Naive B cell (primary cell): ENCODE data around the gene PRPF8. TPM values are rescaled to one million over a fixed set of nuclear protein-coding genes. Genes with fewer than 3 reads are reported as not detected.
"Not testable (repeated sequence)": the region's sequence is repeated elsewhere in the genome, so short reads cannot be mapped to it uniquely, and the experiment has no call there.

Experiments used
- ATAC-seq, 2 donors: fragments of 150-1000 bp; cut with Tn5 transposase; 2 replicates each; pipeline ENCODE4 v1.10.0; 2021; ENCODE audit warnings: low read depth in 2 of 2, mild to moderate bottlenecking in 2 of 2, moderate library complexity in 2 of 2
- DNase-seq: peaks from one replicate; pipeline ENCODE4 v3.0.0; 2022
- H3K27ac Mint-ChIP-seq, 6 donors: one replicate each; pipeline ENCODE4 v1.8.0; 2020 to 2022; ENCODE audit warnings: mild to moderate bottlenecking in 6 of 6, mixed read lengths in 6 of 6, moderate library complexity in 5 of 6, inconsistent platforms in 2 of 6
- H3K27me3 Mint-ChIP-seq, 3 donors: one replicate each; pipeline ENCODE4 v1.8.0; 2021 to 2022; ENCODE audit warnings: mixed read lengths in 3 of 3, mild to moderate bottlenecking in 1 of 3
- H3K36me3 Mint-ChIP-seq, 2 donors: one replicate each; pipeline ENCODE4 v1.8.0; 2020 to 2022; ENCODE audit warnings: mixed read lengths in 2 of 2, inconsistent platforms in 1 of 2, mild to moderate bottlenecking in 1 of 2
- H3K4me1 Mint-ChIP-seq, 3 donors: one replicate each; pipeline ENCODE4 v1.8.0; 2020 to 2022; ENCODE audit warnings: mixed read lengths in 3 of 3, inconsistent platforms in 1 of 3, mild to moderate bottlenecking in 1 of 3, moderate library complexity in 1 of 3
- H3K4me3 Mint-ChIP-seq, 8 donors: one replicate each; pipeline ENCODE4 v1.8.0; 2020 to 2022; ENCODE audit warnings: mild to moderate bottlenecking in 8 of 8, mixed read lengths in 8 of 8, moderate library complexity in 8 of 8, inconsistent platforms in 2 of 8
- H3K9me3 Mint-ChIP-seq, 7 donors: one replicate each; pipeline ENCODE4 v1.8.0; 2020 to 2022; ENCODE audit warnings: mixed read lengths in 7 of 7, mild to moderate bottlenecking in 5 of 7, inconsistent platforms in 2 of 7, moderate library complexity in 1 of 7
- polyA plus RNA-seq, 6 donors: library from polyadenylated mRNA; unstranded; fragments of 300-500 nt; fragmentation: Illumina TruSeq; gene quantifications; one replicate each; pipeline ENCODE4 v1.2.3, GENCODE V29; 2021; ENCODE audit warnings: low read depth in 6 of 6

The PRPF8 gene
- polyA plus RNA-seq, 6 donors from 2014 or later, result 54.2 to 184 (median 139) TPM

GRCh38 chr17:1652794-1653193, 31.9 kb downstream of the PRPF8 start:
- not testable (repeated sequence) for H3K27ac Mint-ChIP-seq
- peak overlapping the region in 1 of 8 donors; percentile 12 for H3K4me3 Mint-ChIP-seq

GRCh38 chr17:1651559-1651844, 33.2 kb downstream of the PRPF8 start:
- peak overlapping the region in 1 of 8 donors; percentile 52 for H3K4me3 Mint-ChIP-seq
- peaks cover 10 to 22% of the 10 kb centered on the region in 2 donors for H3K36me3 Mint-ChIP-seq

More at GRCh38 chr17:1652794-1653193, 31.9 kb downstream of the PRPF8 start:
- not testable (repeated sequence) for H3K27me3 Mint-ChIP-seq, ATAC-seq, H3K9me3 Mint-ChIP-seq, DNase-seq
- peaks cover 4 to 18% (median 5%) of the 10 kb centered on the region in 3 donors for H3K4me1 Mint-ChIP-seq
- H3K36me3 Mint-ChIP-seq, result peaks cover 18 to 32% of the 10 kb centered on the region in 2 donors

GRCh38 chr17:1650731-1651558, 33.7 kb downstream of the PRPF8 start:
- Mint-ChIP-seq H3K4me1 (peaks cover 13 to 25% (median 13%) of the 10 kb centered on the region in 3 donors), H3K27me3 (no peaks in the 10 kb centered on the region), H3K4me3 (peak overlapping the region in 4 of 8 donors; percentile 25 to 70 (median 41)), H3K9me3 (no peaks in the 10 kb centered on the region), H3K27ac (peak overlapping the region in 1 of 6 donors; percentile 78), H3K36me3 (peaks cover 6 to 16% of the 10 kb centered on the region in 2 donors)
- DNase-seq (no peak), ATAC-seq (no peak)

More at GRCh38 chr17:1651559-1651844, 33.2 kb downstream of the PRPF8 start:
- Mint-ChIP-seq H3K27ac (peak overlapping the region in 1 of 6 donors; percentile 42), H3K27me3 (no peaks in the 10 kb centered on the region), H3K9me3 (no peaks in the 10 kb centered on the region), H3K4me1 (peaks cover 8 to 22% (median 11%) of the 10 kb centered on the region in 3 donors)
- no peak for ATAC-seq
- no peak for DNase-seq

- ATAC-seq, result no peak
- peaks cover 6 to 16% of the 10 kb centered on the region in 2 donors for H3K36me3 Mint-ChIP-seq
Measured at GRCh38 chr17:1649844-1650501, 34.7 kb downstream of the PRPF8 start, which contains the start of gene RILP. Gene RILP (minus strand): TSS chr17:1649866. CDS start chr17:1649804, 62 bp downstream.

GRCh38 chr17:1648963-1649843, 35.5 kb downstream of the PRPF8 start:
- H3K36me3 Mint-ChIP-seq, result peaks cover 6 to 14% of the 10 kb centered on the region in 2 donors

More at GRCh38 chr17:1649844-1650501, 34.7 kb downstream of the PRPF8 start, which contains the start of gene RILP:
- Mint-ChIP-seq H3K4me1 (peaks cover 22 to 34% (median 22%) of the 10 kb centered on the region in 3 donors), H3K9me3 (no peaks in the 10 kb centered on the region), H3K27me3 (no peaks in the 10 kb centered on the region), H3K27ac (peak within 1 kb of the TSS in 5 of 6 donors; percentile 39 to 87 (median 78)), H3K4me3 (peak within 1 kb of the TSS in 7 of 8 donors; percentile 66 to 86 (median 81))
- no peak for DNase-seq

GRCh38 chr17:1648173-1648962, 36.3 kb downstream of the PRPF8 start:
- Mint-ChIP-seq H3K36me3 (peaks cover 0 to 5% of the 10 kb centered on the region in 2 donors), H3K4me1 (peaks cover 32 to 46% (median 33%) of the 10 kb centered on the region in 3 donors), H3K4me3 (peak overlapping the region; percentile 69 to 86 (median 78)), H3K9me3 (no peaks in the 10 kb centered on the region), H3K27ac (peak overlapping the region in 4 of 6 donors; percentile 39 to 87 (median 61)), H3K27me3 (no peaks in the 10 kb centered on the region)
- ATAC-seq, result peak; percentile 2
- DNase-seq, result no peak

More at GRCh38 chr17:1648963-1649843, 35.5 kb downstream of the PRPF8 start:
- peak overlapping the region in 7 of 8 donors; percentile 66 to 86 (median 81) for H3K4me3 Mint-ChIP-seq
- DNase-seq (peak; percentile 91), ATAC-seq (peak; percentile 76 to 79)
- no peaks in the 10 kb centered on the region for H3K27me3 Mint-ChIP-seq
- no peaks in the 10 kb centered on the region for H3K9me3 Mint-ChIP-seq
- peak overlapping the region in 3 of 6 donors; percentile 39 to 87 (median 70) for H3K27ac Mint-ChIP-seq
- peaks cover 29 to 42% (median 29%) of the 10 kb centered on the region in 3 donors for H3K4me1 Mint-ChIP-seq

GRCh38 chr17:1647802-1648171, 36.9 kb downstream of the PRPF8 start:
- Mint-ChIP-seq H3K4me1 (peaks cover 32 to 46% (median 33%) of the 10 kb centered on the region in 3 donors), H3K36me3 (no peaks in the 10 kb centered on the region), H3K27me3 (no peaks in the 10 kb centered on the region), H3K4me3 (peak overlapping the region in 6 of 8 donors; percentile 61 to 81 (median 71)), H3K9me3 (no peaks in the 10 kb centered on the region), H3K27ac (peak overlapping the region in 1 of 6 donors; percentile 21)
- ATAC-seq (no peak), DNase-seq (no peak)

- Mint-ChIP-seq H3K4me1 (peaks cover 32 to 46% (median 33%) of the 10 kb centered on the region in 3 donors), H3K9me3 (no peaks in the 10 kb centered on the region), H3K27ac (peak overlapping the region in 4 of 6 donors; percentile 47 to 93 (median 85)), H3K36me3 (no peaks in the 10 kb centered on the region), H3K27me3 (no peaks in the 10 kb centered on the region), H3K4me3 (peak overlapping the region in 5 of 8 donors; percentile 20 to 75 (median 22))
- no peak for DNase-seq
- no peak for ATAC-seq
Measured at GRCh38 chr17:1646199-1646875, 38.3 kb downstream of the PRPF8 start.

GRCh38 chr17:1645207-1646171, 39.2 kb downstream of the PRPF8 start, which contains the start of gene SCARF1:
Gene SCARF1 (minus strand): TSS chr17:1645732. CDS start chr17:1645697, 35 bp downstream.
- ATAC-seq, result no peak
- no peak for DNase-seq
- Mint-ChIP-seq H3K4me1 (peaks cover 32 to 46% (median 33%) of the 10 kb centered on the region in 3 donors), H3K36me3 (no peaks in the 10 kb centered on the region), H3K27me3 (no peaks in the 10 kb centered on the region), H3K27ac (peak within 1 kb of the TSS; percentile 44 to 98 (median 94)), H3K9me3 (no peaks in the 10 kb centered on the region), H3K4me3 (peak within 1 kb of the TSS; percentile 76 to 93 (median 88))

- DNase-seq (peak; percentile 68), ATAC-seq (peak; percentile 25 to 36)
- Mint-ChIP-seq H3K36me3 (no peaks in the 10 kb centered on the region), H3K4me3 (peak overlapping the region; percentile 76 to 93 (median 88)), H3K27me3 (no peaks in the 10 kb centered on the region), H3K4me1 (peaks cover 32 to 46% (median 33%) of the 10 kb centered on the region in 3 donors), H3K9me3 (no peaks in the 10 kb centered on the region), H3K27ac (peak overlapping the region; percentile 44 to 98 (median 94))
Measured at GRCh38 chr17:1644493-1645206, 40.0 kb downstream of the PRPF8 start.
